Activated CD4-positive, alpha-beta T cell treated with anti-CD3 and anti-CD28 coated beads, Interleukin-2, amount 10 ng/mL, durations not matched to agents 24 days and 14 days (primary cell): ENCODE results near the gene ZNF644. TPM values are rescaled to one million over a fixed set of nuclear protein-coding genes. Genes with fewer than 3 reads are reported as not detected.
"Not testable (repeated sequence)": the region's sequence is repeated elsewhere in the genome, so short reads cannot be mapped to it uniquely, and the experiment has no call there.

Experiments used
- DNase-seq: peaks from one replicate; pipeline ENCODE4 v3.0.0; 2022
- H3K27ac Mint-ChIP-seq: one replicate; pipeline ENCODE4 v1.8.0; 2022; ENCODE audit warnings: mild to moderate bottlenecking, mixed read lengths
- H3K27me3 Mint-ChIP-seq: one replicate; pipeline ENCODE4 v1.8.0; 2022; ENCODE audit warnings: mixed read lengths
- H3K36me3 Mint-ChIP-seq: one replicate; pipeline ENCODE4 v1.8.0; 2022; ENCODE audit warnings: low read depth, mild to moderate bottlenecking, mixed read lengths
- H3K4me1 Mint-ChIP-seq: one replicate; pipeline ENCODE4 v1.8.0; 2021; ENCODE audit warnings: mixed read lengths
- H3K4me3 Mint-ChIP-seq: one replicate; pipeline ENCODE4 v1.8.0; 2022; ENCODE audit warnings: mild to moderate bottlenecking, moderate library complexity, mixed read lengths
- H3K9me3 Mint-ChIP-seq: one replicate; pipeline ENCODE4 v1.8.0; 2021; ENCODE audit warnings: mixed read lengths
- intact Hi-C: fragments of 100-400 bp; cut with micrococcal nuclease; formaldehyde crosslinking; loops from one replicate; pipeline ENCODE4 v1.15.1; 2023
- total RNA-seq: library from RNA; stranded (reverse); gene quantifications from 2 replicates; pipeline ENCODE4 v1.2.3, GENCODE V29; 2022

The ZNF644 gene
- total RNA-seq, 1 donor from 2014 or later, result 57.7 TPM

GRCh38 chr1:90924982-90925381 lies 96.9 kb downstream of the ZNF644 start:
- Mint-ChIP-seq H3K9me3 (no peaks in the 10 kb centered on the region), H3K4me1 (peaks cover 31% of the 10 kb centered on the region), H3K27ac (no peak overlapping the region), H3K27me3 (no peaks in the 10 kb centered on the region), H3K4me3 (no peak overlapping the region), H3K36me3 (peaks cover 23% of the 10 kb centered on the region)
- no peak for DNase-seq
- intact Hi-C loops, result no loop called here

- no peak for DNase-seq
- H3K27ac Mint-ChIP-seq, result no peak overlapping the region
- no peaks in the 10 kb centered on the region for H3K27me3 Mint-ChIP-seq
- H3K36me3 Mint-ChIP-seq, result peaks cover 15% of the 10 kb centered on the region
- H3K4me3 Mint-ChIP-seq, result no peak overlapping the region
- intact Hi-C loops, result no loop called here
- H3K4me1 Mint-ChIP-seq, result peaks cover 38% of the 10 kb centered on the region
- no peaks in the 10 kb centered on the region for H3K9me3 Mint-ChIP-seq
Observed at GRCh38 chr1:90922996-90923395, 98.8 kb downstream of the ZNF644 start.

- Mint-ChIP-seq H3K9me3 (no peaks in the 10 kb centered on the region), H3K27ac (no peak overlapping the region), H3K4me1 (peaks cover 37% of the 10 kb centered on the region), H3K27me3 (no peaks in the 10 kb centered on the region), H3K4me3 (no peak overlapping the region), H3K36me3 (peaks cover 17% of the 10 kb centered on the region)
- DNase-seq, result no peak
- intact Hi-C loops, result no loop called here
Observed at GRCh38 chr1:90922202-90922601, 99.6 kb downstream of the ZNF644 start.

DNA sequence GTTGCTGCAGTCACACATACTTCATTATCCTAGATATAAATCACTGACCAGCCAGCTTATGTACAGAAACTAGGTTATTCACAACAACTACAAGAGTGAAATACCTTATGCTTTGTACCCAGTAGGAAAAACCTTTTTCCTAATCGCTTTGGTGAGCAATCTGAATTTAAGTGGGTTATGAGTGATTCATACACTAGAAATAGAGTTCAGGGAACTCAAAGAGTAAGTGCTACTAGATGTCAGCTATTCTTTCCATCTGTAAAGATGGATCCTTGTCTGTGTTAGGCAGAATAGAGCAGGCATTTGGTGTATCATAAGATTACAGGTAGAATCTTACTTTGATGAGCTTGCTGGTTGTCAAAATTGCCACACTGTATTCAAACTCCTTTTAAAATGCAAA lies 101.9 kb downstream of the ZNF644 start:
- intact Hi-C loops, result no loop called here
- Mint-ChIP-seq H3K9me3 (no peaks in the 10 kb centered on the region), H3K27ac (no peak overlapping the region), H3K27me3 (no peaks in the 10 kb centered on the region), H3K4me3 (no peak overlapping the region), H3K4me1 (peaks cover 30% of the 10 kb centered on the region), H3K36me3 (peaks cover 11% of the 10 kb centered on the region)
- DNase-seq, result no peak

DNA sequence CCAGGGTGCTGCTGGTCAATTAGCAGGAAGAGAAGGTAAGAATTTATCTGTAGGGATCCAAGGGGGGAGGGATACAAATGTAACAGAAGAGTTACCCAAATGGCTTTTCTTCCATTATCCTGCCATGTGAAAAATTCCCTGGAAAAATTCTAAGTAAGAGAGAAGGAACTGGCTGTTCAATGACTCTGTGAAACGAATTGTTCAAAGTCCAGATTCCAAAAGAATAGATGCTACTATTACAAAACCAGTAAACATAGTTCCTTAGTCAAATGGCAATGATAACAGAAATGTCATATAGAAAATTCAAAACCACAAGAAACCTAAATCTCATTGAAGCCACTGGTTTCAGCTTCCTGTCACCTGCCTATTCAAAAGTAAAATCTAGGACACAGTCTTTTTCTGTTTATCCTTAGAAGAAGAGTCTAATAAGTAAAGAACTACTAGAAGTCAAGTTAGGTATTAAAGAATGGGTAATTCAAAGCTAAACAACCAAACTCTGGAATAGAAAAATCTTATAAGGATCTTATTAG lies 102.6 kb downstream of the ZNF644 start:
- no peak overlapping the region for H3K4me3 Mint-ChIP-seq
- no peak for DNase-seq
- H3K9me3 Mint-ChIP-seq, result no peaks in the 10 kb centered on the region
- H3K27ac Mint-ChIP-seq, result no peak overlapping the region
- H3K27me3 Mint-ChIP-seq, result no peaks in the 10 kb centered on the region
- peaks cover 13% of the 10 kb centered on the region for H3K36me3 Mint-ChIP-seq
- intact Hi-C loops, result no loop called here
- H3K4me1 Mint-ChIP-seq, result peaks cover 28% of the 10 kb centered on the region

DNA sequence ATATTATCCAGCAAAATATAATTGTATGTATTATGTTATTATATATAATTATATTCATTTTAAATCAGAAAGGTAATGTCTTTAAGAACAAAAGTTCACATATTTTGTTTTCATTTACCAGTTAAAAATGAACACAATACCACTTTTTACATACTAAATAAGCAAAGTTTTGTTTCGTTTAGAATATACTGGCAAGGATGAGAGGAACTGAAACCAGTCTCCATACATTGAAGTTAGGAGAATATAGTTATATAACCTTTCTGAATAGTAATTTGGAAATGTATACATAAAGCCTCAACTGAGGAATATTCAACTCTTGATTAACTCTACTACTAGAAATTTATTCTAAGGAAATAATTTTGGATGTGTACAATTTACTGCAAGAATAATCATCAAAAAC lies 110.5 kb downstream of the ZNF644 start:
- no peak for DNase-seq
- Mint-ChIP-seq H3K27me3 (no peaks in the 10 kb centered on the region), H3K9me3 (no peaks in the 10 kb centered on the region), H3K4me1 (no peaks in the 10 kb centered on the region), H3K4me3 (no peak overlapping the region), H3K36me3 (peaks cover 3% of the 10 kb centered on the region), H3K27ac (no peak overlapping the region)
- intact Hi-C loops, result no loop called here

DNA sequence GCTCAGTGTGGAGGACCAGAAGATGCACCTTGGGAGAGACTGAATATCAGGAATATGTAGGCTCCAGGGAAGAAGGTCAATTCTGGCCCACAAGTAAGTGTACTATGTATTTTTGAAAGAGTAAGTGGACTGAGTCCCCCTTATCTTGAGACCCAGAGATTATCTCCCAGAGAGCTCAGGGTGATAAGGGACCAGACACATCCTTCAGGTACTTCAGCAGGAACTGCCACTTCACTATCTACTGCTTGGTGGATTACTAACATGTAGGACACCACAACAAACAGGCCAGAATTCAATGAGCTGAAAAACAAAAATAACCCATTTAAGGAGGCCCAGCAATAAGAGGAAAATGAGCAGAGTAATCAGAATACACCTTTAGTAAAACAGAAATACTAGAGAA lies 119.2 kb downstream of the ZNF644 start:
- H3K4me3 Mint-ChIP-seq, result no peak overlapping the region
- peaks cover 9% of the 10 kb centered on the region for H3K9me3 Mint-ChIP-seq
- no peak overlapping the region for H3K27ac Mint-ChIP-seq
- H3K27me3 Mint-ChIP-seq, result no peaks in the 10 kb centered on the region
- intact Hi-C loops, result no loop called here
- peaks cover 44% of the 10 kb centered on the region for H3K36me3 Mint-ChIP-seq
- no peak for DNase-seq
- H3K4me1 Mint-ChIP-seq, result peaks cover 6% of the 10 kb centered on the region

GRCh38 chr1:90899263-90899662 lies 122.6 kb downstream of the ZNF644 start:
- peaks cover 9% of the 10 kb centered on the region for H3K9me3 Mint-ChIP-seq
- H3K27me3 Mint-ChIP-seq, result no peaks in the 10 kb centered on the region
- peaks cover 6% of the 10 kb centered on the region for H3K4me1 Mint-ChIP-seq
- H3K27ac Mint-ChIP-seq, result no peak overlapping the region
- peaks cover 49% of the 10 kb centered on the region for H3K36me3 Mint-ChIP-seq
- no peak for DNase-seq
- H3K4me3 Mint-ChIP-seq, result no peak overlapping the region
- intact Hi-C loops, result no loop called here

DNA sequence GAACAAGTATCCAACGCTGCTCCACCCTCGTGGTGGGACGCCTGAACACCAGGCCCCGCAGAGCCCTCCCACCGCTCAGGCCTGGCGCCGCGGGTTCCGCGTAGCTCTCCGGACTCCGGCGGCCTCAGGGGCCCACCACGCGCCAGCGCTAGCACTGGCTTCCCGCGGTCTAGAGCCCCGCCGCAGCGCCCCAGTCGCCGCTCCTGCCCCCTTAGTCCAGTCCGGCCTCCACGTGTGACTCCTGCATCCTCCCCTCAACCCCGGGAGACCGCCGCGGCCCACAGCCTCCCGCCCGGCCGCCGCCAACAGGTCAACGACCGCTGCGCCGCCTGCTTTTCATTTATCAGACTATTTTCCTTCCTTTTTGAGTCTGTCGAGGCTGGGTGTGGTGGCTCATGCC lies 128.2 kb downstream of the ZNF644 start:
- H3K4me3 Mint-ChIP-seq, DNase-seq, H3K4me1 Mint-ChIP-seq, H3K27me3 Mint-ChIP-seq, intact Hi-C loops, H3K27ac Mint-ChIP-seq, H3K9me3 Mint-ChIP-seq: not testable (repeated sequence)
- peaks cover 18% of the 10 kb centered on the region for H3K36me3 Mint-ChIP-seq

GRCh38 chr1:90892884-90893283 lies 129.0 kb downstream of the ZNF644 start:
- H3K4me1 Mint-ChIP-seq, DNase-seq, intact Hi-C loops, H3K27ac Mint-ChIP-seq, H3K27me3 Mint-ChIP-seq, H3K4me3 Mint-ChIP-seq, H3K9me3 Mint-ChIP-seq: not testable (repeated sequence)
- peaks cover 14% of the 10 kb centered on the region for H3K36me3 Mint-ChIP-seq

- H3K4me1 Mint-ChIP-seq, DNase-seq, H3K27ac Mint-ChIP-seq, intact Hi-C loops, H3K9me3 Mint-ChIP-seq, H3K4me3 Mint-ChIP-seq, H3K27me3 Mint-ChIP-seq: not testable (repeated sequence)
- peaks cover 14% of the 10 kb centered on the region for H3K36me3 Mint-ChIP-seq
Observed at GRCh38 chr1:90892196-90892595, 129.6 kb downstream of the ZNF644 start.

- DNase-seq, H3K9me3 Mint-ChIP-seq, H3K4me3 Mint-ChIP-seq, H3K4me1 Mint-ChIP-seq, intact Hi-C loops, H3K27ac Mint-ChIP-seq, H3K27me3 Mint-ChIP-seq: not testable (repeated sequence)
- H3K36me3 Mint-ChIP-seq, result peaks cover 12% of the 10 kb centered on the region
Observed at GRCh38 chr1:90891756-90892155, 130.1 kb downstream of the ZNF644 start.

GRCh38 chr1:90882221-90882620 lies 139.6 kb downstream of the ZNF644 start:
- DNase-seq, result no peak
- Mint-ChIP-seq H3K9me3 (peaks cover 17% of the 10 kb centered on the region), H3K36me3 (no peaks in the 10 kb centered on the region), H3K4me1 (no peaks in the 10 kb centered on the region), H3K4me3 (no peak overlapping the region), H3K27ac (no peak overlapping the region), H3K27me3 (no peaks in the 10 kb centered on the region)
- intact Hi-C loops, result no loop called here

DNA sequence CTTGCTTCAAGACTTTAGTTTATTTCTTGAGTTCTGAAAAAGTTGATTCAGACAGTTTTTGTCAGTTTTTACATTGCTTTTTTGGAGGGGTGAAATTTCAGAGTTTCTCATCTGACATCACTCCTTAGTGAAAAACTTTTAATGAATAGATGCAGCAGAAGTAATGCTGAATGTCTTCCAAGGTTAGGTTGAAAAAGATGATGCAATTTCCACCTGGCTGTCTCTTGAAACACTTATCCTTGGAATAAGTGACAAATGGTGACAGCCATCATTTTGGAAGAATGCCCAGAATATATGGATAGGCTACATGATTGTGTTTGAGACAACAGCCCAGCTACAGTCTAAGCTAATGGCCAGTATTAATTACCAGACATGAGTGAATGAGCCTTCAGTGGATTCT lies 140.8 kb downstream of the ZNF644 start:
- Mint-ChIP-seq H3K36me3 (no peaks in the 10 kb centered on the region), H3K4me3 (no peak overlapping the region), H3K27ac (no peak overlapping the region), H3K9me3 (peaks cover 20% of the 10 kb centered on the region), H3K27me3 (no peaks in the 10 kb centered on the region), H3K4me1 (no peaks in the 10 kb centered on the region)
- intact Hi-C loops, result no loop called here
- DNase-seq, result no peak

DNA sequence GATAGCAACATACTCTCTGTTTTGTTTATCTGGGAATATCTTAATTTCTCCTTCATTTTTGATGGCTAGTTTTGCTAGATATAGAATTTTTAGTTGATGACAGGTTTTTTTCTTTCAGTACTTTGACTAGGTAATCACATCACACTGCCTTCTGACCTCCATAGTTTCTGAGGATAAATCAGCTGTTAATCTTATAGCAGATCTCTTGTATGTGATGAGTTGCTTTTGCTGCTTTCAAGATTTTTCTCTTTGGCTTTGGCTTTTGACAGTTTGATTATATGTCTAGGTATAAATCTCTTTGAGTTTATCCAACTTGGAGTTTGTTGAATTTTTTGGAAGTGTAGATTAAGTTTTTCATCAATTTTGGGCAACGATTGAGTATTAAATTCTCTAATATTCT lies 142.6 kb downstream of the ZNF644 start:
- Mint-ChIP-seq H3K27me3 (no peaks in the 10 kb centered on the region), H3K4me1 (no peaks in the 10 kb centered on the region)
- intact Hi-C loops, result no loop called here

More for the DNA sequence above, 142.6 kb downstream of the ZNF644 start:
- H3K36me3 Mint-ChIP-seq, result no peaks in the 10 kb centered on the region
- no peak for DNase-seq
- peaks cover 23% of the 10 kb centered on the region for H3K9me3 Mint-ChIP-seq
- no peak overlapping the region for H3K4me3 Mint-ChIP-seq
- H3K27ac Mint-ChIP-seq, result no peak overlapping the region
